ENCODE measurements around the gene EPHB3. TPM values are rescaled to one million over a fixed set of nuclear protein-coding genes. Genes with fewer than 3 reads are reported as not detected.

EPHB3 gene
- total and polyA plus RNA-seq, 4 donors: 0.50 to 9.0 (median 3.4) TPM

GRCh38 chr3:184526088-184526433 is 35.5 kb upstream of the EPHB3 start:
- ATAC-seq (ENCODE audit: low FRiP score): no peak
- 19 to 22% methylated on average over 12 of the region's 12 CpGs for WGBS, 2 donors

GRCh38 chr3:184531626-184532280 is 29.8 kb upstream of the EPHB3 start:
- 60 to 67% methylated on average over 8 of the region's 8 CpGs for WGBS, 2 donors
- no peaks in the 10 kb centered on the region for H3K27me3 ChIP-seq (ENCODE audit: control insufficient read depth in 1 of 2, insufficient read depth in 2 of 2, low read length in 1 of 2)
- DNase-seq: peak in 1 of 2 donors; percentile 46
- no peaks in the 10 kb centered on the region for H3K36me3 ChIP-seq (ENCODE audit: control insufficient read depth in 1 of 2, insufficient read depth in 2 of 2, low read length in 1 of 2)
- intact Hi-C loops (cut with DNase I): no loop called here
- H3K27ac ChIP-seq (ENCODE audit: low read depth in 1 of 2, low read length in 2 of 2): no peak overlapping the region
- no peak overlapping the region for H3K4me3 ChIP-seq (ENCODE audit: low read length in 2 of 2)
- no peaks in the 10 kb centered on the region for H3K9me3 ChIP-seq (ENCODE audit: control insufficient read depth, low read length)
- no peak for ATAC-seq (ENCODE audit: low FRiP score)
- no peaks in the 10 kb centered on the region for H3K4me1 ChIP-seq (ENCODE audit: control insufficient read depth in 1 of 2, insufficient read depth in 2 of 2, low read length in 2 of 2)

More at GRCh38 chr3:184526088-184526433, 35.5 kb upstream of the EPHB3 start:
- no peaks in the 10 kb centered on the region for H3K9me3 ChIP-seq (ENCODE audit: control insufficient read depth, low read length)
- no peaks in the 10 kb centered on the region for H3K36me3 ChIP-seq (ENCODE audit: control insufficient read depth in 1 of 2, insufficient read depth in 2 of 2, low read length in 1 of 2)
- no peak for DNase-seq
- intact Hi-C loops (cut with DNase I): no loop called here
- no peaks in the 10 kb centered on the region for H3K27me3 ChIP-seq (ENCODE audit: control insufficient read depth in 1 of 2, insufficient read depth in 2 of 2, low read length in 1 of 2)
- H3K27ac ChIP-seq (ENCODE audit: low read depth in 1 of 2, low read length in 2 of 2): no peak overlapping the region
- no peaks in the 10 kb centered on the region for H3K4me1 ChIP-seq (ENCODE audit: control insufficient read depth in 1 of 2, insufficient read depth in 2 of 2, low read length in 2 of 2)
- no peak overlapping the region for H3K4me3 ChIP-seq (ENCODE audit: low read length in 2 of 2)

- no peak for DNase-seq
- no peaks in the 10 kb centered on the region for H3K27me3 ChIP-seq (ENCODE audit: control insufficient read depth in 1 of 2, insufficient read depth in 2 of 2, low read length in 1 of 2)
- 39 to 44% methylated on average over 8 of the region's 8 CpGs for WGBS, 2 donors
- H3K9me3 ChIP-seq (ENCODE audit: control insufficient read depth, low read length): no peaks in the 10 kb centered on the region
- no peak overlapping the region for H3K4me3 ChIP-seq (ENCODE audit: low read length in 2 of 2)
- no peaks in the 10 kb centered on the region for H3K4me1 ChIP-seq (ENCODE audit: control insufficient read depth in 1 of 2, insufficient read depth in 2 of 2, low read length in 2 of 2)
- no peaks in the 10 kb centered on the region for H3K36me3 ChIP-seq (ENCODE audit: control insufficient read depth in 1 of 2, insufficient read depth in 2 of 2, low read length in 1 of 2)
- H3K27ac ChIP-seq (ENCODE audit: low read depth in 1 of 2, low read length in 2 of 2): no peak overlapping the region
- no peak for ATAC-seq (ENCODE audit: low FRiP score)
- intact Hi-C loops (cut with DNase I): no loop called here
These were observed 28.4 kb upstream of the EPHB3 start for GRCh38 chr3:184532940-184533732.

- ATAC-seq (ENCODE audit: low FRiP score) (no peak), DNase-seq (no peak)
- 59 to 62% methylated on average over 8 of the region's 8 CpGs for WGBS, 2 donors
- intact Hi-C loops (cut with DNase I): no loop called here
- Histone ChIP-seq H3K4me1 (ENCODE audit: control insufficient read depth in 1 of 2, insufficient read depth in 2 of 2, low read length in 2 of 2) (no peaks in the 10 kb centered on the region), H3K4me3 (ENCODE audit: low read length in 2 of 2) (no peak overlapping the region), H3K27me3 (ENCODE audit: control insufficient read depth in 1 of 2, insufficient read depth in 2 of 2, low read length in 1 of 2) (no peaks in the 10 kb centered on the region), H3K9me3 (ENCODE audit: control insufficient read depth, low read length) (no peaks in the 10 kb centered on the region), H3K36me3 (ENCODE audit: control insufficient read depth in 1 of 2, insufficient read depth in 2 of 2, low read length in 1 of 2) (no peaks in the 10 kb centered on the region), H3K27ac (ENCODE audit: low read depth in 1 of 2, low read length in 2 of 2) (no peak overlapping the region)
These were observed 23.5 kb upstream of the EPHB3 start for GRCh38 chr3:184537885-184538665.

GRCh38 chr3:184538666-184539431 is 22.7 kb upstream of the EPHB3 start:
- no peaks in the 10 kb centered on the region for H3K27me3 ChIP-seq (ENCODE audit: control insufficient read depth in 1 of 2, insufficient read depth in 2 of 2, low read length in 1 of 2)
- ATAC-seq (ENCODE audit: low FRiP score) (no peak), DNase-seq (peak in 1 of 2 donors; percentile 42)
- no peak overlapping the region for H3K4me3 ChIP-seq (ENCODE audit: low read length in 2 of 2)
- H3K27ac ChIP-seq (ENCODE audit: low read depth in 1 of 2, low read length in 2 of 2): no peak overlapping the region
- WGBS, 2 donors: 73 to 75% methylated on average over 14 of the region's 14 CpGs
- intact Hi-C loops (cut with DNase I): no loop called here
- H3K4me1 ChIP-seq (ENCODE audit: control insufficient read depth in 1 of 2, insufficient read depth in 2 of 2, low read length in 2 of 2): no peaks in the 10 kb centered on the region
- no peaks in the 10 kb centered on the region for H3K9me3 ChIP-seq (ENCODE audit: control insufficient read depth, low read length)
- H3K36me3 ChIP-seq (ENCODE audit: control insufficient read depth in 1 of 2, insufficient read depth in 2 of 2, low read length in 1 of 2): no peaks in the 10 kb centered on the region

- Histone ChIP-seq H3K36me3 (ENCODE audit: control insufficient read depth in 1 of 2, insufficient read depth in 2 of 2, low read length in 1 of 2) (no peaks in the 10 kb centered on the region), H3K9me3 (ENCODE audit: control insufficient read depth, low read length) (no peaks in the 10 kb centered on the region), H3K27me3 (ENCODE audit: control insufficient read depth in 1 of 2, insufficient read depth in 2 of 2, low read length in 1 of 2) (no peaks in the 10 kb centered on the region), H3K4me1 (ENCODE audit: control insufficient read depth in 1 of 2, insufficient read depth in 2 of 2, low read length in 2 of 2) (no peaks in the 10 kb centered on the region), H3K27ac (ENCODE audit: low read depth in 1 of 2, low read length in 2 of 2) (no peak overlapping the region), H3K4me3 (ENCODE audit: low read length in 2 of 2) (no peak overlapping the region)
- DNase-seq (peak in 1 of 2 donors; percentile 56), ATAC-seq (ENCODE audit: low FRiP score) (no peak)
- intact Hi-C loops (cut with DNase I): loop anchor here (5.0 kb wide), 1 partner anchor 168 kb away; no protein-coding TSS in a partner anchor
- 69 to 75% methylated on average over 16 of the region's 16 CpGs for WGBS, 2 donors
These were observed 21.7 kb upstream of the EPHB3 start for GRCh38 chr3:184539801-184540435.

DNA sequence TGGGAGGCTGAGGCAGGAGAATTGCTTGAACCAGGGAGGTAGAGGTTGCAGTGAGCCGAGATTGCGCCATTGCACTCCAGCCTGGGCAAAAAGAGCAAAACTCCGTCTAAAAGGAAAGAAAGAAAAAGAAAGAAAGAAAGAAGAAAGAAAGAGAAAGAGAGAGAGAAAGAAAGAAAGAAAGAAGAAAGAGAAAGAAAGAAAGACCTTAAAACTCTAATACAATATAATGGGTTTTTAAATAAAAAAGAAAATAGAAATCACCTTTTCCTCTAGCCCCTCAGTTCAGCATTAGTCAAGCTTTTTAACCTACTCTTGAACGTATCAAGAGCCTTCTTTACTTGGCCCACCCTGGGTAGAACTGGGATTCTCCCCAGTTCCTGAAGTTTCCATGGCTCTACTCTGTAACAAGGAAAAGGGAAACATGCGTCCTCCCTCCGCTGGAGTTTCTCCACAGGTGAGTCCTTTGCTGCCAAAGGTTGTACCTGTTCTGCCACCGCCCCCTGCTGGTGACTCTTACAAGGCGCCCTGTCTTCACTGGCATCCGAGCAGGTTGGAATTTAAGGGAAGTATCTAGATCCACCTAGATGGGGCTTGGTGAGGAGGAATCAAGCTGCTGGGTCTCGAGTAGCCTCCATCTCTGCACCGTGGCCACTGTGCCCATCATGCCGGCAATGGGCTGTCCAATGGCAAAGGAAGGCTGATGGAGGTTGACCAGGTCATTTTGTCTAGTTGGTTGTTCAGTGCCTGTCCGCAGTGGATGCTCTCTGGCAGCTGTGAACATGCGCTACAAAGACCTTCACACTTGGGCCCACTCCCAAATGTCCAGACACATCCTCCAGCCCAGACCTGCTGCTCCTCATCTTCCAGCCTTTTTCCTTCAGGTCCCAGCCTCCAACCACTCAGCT is 20.6 kb upstream of the EPHB3 start:
- Histone ChIP-seq H3K4me3 (ENCODE audit: low read length in 2 of 2) (no peak overlapping the region), H3K27me3 (ENCODE audit: control insufficient read depth in 1 of 2, insufficient read depth in 2 of 2, low read length in 1 of 2) (no peaks in the 10 kb centered on the region), H3K36me3 (ENCODE audit: control insufficient read depth in 1 of 2, insufficient read depth in 2 of 2, low read length in 1 of 2) (no peaks in the 10 kb centered on the region), H3K4me1 (ENCODE audit: control insufficient read depth in 1 of 2, insufficient read depth in 2 of 2, low read length in 2 of 2) (no peaks in the 10 kb centered on the region), H3K27ac (ENCODE audit: low read depth in 1 of 2, low read length in 2 of 2) (no peak overlapping the region), H3K9me3 (ENCODE audit: control insufficient read depth, low read length) (no peaks in the 10 kb centered on the region)
- ATAC-seq (ENCODE audit: low FRiP score): no peak
- intact Hi-C loops (cut with DNase I): loop anchor here (5.0 kb wide), 1 partner anchor 169 kb away; no protein-coding TSS in a partner anchor
- WGBS, 2 donors: 44 to 48% methylated on average over 14 of the region's 14 CpGs
- DNase-seq: peak; percentile 69 to 77
